ENCODE measurements around the gene POLRMT.
A peak's percentile ranks its signal among the peaks of the same experiment; 100 is the strongest.

Gene POLRMT

DNA sequence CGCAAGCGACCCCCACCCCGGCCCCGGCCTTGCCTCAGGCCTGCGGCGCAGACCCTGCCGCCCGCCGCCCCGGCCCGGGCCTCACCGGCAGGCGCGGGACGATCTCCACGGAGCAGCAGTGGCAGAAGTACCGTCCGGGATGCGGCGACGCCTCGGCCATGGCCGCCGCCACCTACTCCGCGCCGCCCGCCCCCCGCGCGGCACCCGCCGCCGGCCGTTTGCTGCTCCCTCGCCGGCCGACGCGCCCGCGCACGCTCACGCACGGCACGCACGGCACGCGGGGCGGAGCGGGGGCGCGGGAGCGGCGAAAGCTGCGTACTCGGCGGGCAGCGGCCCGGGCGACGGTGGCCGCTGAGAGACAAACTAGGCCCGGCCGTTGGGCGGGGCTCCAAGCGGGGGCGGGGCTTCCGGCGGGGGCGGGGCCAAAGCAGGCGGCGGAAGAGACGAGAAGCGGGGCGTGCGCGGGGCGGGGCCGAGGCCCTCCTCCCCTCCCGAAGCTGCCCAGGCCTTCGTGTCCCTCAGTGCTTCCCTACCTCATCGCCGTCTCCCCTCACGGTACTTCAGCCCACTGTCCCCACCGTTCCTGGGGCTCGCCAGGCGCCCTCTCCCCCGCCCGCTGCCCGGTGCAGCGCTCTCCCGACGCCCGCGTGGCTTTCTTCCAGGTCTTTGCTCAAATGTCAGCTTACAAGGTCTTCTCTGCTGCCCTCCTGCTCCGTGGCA is 29.8 kb upstream of the POLRMT start, which contains the start of gene RNF126:
Gene RNF126, minus strand, starts transcription at position 253 of the 720 bp plus-strand sequence. Its CDS starts 93 bp downstream, at position 160.
- DNase-seq (ENCODE audit: low read depth, low spot score), result peak; percentile 94

- peak; percentile 60 for DNase-seq (ENCODE audit: low read depth, low spot score)
Observed at GRCh38 chr19:662207-662961, 29.0 kb upstream of the POLRMT start.

DNA sequence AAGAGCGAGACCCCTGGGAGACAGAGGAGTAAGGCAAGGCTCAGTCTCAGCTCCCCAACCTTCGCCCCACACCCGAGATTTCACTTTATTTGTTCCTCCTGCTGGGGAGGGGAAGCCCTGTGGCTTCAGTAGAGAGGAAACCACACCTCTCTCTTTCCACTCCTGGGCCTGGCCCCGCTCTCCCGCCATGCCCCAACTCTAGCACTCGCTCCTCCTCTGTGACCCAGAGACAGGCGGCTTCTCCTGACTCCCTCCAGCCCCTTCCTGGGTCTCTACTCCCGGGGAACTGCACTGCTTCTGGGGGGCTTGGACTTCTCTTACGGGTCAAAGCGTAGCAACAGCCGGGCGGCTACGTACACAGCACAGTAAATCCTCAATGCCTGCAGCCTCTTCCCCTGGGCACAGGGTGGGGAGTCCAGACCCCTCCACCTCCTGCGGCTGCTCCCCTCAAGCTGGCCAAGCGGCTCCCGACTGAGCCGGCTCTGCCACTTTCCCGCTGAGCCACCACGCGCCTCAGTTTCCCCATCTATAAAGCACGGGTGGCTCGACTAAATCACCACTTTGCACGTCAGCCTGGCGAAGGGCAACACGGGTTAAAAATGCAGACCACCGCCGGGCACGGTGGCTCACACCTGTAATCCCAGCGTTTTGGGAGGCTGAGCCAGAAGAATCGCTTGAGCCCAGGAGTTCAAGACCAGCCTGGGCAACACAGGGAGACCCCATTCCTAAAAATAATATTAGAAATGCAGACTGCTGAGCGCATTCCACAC is 28.3 kb upstream of the POLRMT start:
- no peak for DNase-seq (ENCODE audit: low read depth, low spot score)

DNA sequence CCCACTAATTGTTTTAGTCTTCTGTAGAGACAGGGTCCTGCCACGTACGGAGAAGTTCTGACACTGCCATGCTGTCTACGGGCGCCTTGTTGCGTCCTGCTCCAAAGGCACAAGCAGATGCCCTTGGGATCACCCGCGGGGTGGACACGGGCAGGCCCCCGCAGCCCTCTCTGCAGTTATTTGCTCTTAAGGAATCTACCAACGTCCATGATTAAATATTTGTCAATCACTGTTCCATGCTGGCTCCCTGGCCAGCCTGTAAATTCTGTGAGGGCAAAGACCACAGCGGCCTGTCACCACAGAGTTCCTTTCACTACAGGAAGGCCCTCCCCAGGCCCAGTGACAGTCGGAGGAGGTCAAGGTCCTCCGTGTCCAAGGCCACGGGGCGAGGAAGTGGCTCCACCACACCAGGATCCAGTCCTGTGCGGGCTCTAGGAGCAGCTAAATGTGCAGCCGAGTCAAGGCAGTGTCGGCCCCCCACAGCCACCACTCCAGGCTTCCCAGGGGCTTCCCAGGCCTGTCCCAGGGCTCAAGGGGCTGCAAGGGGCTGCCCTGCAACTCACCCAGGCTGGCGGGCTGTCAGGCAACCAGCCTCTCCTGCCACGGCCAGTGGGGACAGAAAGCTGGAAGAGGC is 27.6 kb upstream of the POLRMT start:
- DNase-seq (ENCODE audit: low read depth, low spot score), result no peak

GRCh38 chr19:658916-659839 is 25.8 kb upstream of the POLRMT start:
- DNase-seq (ENCODE audit: low read depth, low spot score), result no peak

- DNase-seq (ENCODE audit: low read depth, low spot score), result no peak
Observed at GRCh38 chr19:658059-658839, 24.9 kb upstream of the POLRMT start.

GRCh38 chr19:657611-658010 is 24.3 kb upstream of the POLRMT start:
- no peak for DNase-seq (ENCODE audit: low read depth, low spot score)

DNA sequence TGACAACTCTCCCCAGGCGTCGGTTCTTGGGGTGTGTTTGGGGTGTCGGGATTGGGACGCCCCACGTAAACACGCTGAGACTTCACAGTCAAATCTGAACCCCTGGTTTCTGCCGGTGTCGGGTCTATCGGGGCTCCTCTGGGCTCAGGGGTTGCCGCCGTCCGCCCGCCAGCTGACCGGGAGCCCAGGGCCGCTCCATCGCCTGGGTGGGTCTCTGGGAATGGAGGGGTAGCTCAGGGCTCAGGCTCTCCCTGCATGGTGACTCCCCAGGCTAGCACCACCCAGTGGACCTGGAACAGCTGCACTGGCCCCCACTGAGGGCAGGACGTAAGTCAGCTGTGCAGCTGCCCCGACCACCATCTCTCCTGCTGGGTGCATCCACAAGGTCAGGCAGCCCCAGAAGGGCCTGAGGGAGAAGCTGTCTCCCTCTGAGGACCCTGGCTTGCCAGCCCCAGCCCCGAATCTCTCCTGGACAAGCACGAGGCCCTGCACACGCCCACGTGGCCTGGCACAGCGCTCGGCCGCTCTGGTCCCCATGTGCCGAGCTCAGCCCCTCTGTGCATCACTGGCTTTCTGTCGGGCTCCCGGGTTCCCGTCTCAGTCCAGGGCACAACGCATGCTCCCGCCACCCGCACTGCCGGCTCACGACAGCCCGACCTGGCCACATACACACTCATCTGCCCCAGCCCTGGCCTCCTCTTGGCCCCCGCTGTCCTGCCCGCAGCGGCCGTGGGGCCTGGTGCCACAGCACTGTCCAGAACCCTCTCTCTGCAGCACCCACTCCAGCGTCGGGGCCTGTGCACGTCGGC is 23.6 kb upstream of the POLRMT start:
- no peak for DNase-seq (ENCODE audit: low read depth, low spot score)

- DNase-seq (ENCODE audit: low read depth, low spot score), result no peak
Observed at GRCh38 chr19:655691-656090, 22.4 kb upstream of the POLRMT start.

DNA sequence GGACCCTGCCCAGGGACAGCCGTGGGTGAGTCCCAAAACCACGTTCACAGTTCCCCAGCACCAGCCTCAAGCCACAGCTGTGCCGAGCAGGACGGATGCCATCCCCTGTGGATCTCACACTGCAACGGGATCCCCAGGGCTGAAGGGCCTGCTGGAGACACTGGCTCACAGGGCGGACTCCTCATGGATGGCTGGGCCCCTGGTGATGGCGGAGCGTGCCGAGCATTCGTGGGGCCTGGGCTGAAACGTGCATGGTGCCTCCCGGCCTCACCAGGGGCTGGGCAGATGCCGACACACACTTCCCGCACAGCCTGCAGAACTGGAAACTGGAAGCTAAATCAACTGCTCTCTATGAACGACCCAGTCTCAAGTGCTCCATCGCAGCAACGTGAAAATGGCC is 20.1 kb upstream of the POLRMT start:
- DNase-seq (ENCODE audit: low read depth, low spot score), result no peak

- no peak for DNase-seq (ENCODE audit: low read depth, low spot score)
Observed at GRCh38 chr19:652467-653389, 19.4 kb upstream of the POLRMT start.

DNA sequence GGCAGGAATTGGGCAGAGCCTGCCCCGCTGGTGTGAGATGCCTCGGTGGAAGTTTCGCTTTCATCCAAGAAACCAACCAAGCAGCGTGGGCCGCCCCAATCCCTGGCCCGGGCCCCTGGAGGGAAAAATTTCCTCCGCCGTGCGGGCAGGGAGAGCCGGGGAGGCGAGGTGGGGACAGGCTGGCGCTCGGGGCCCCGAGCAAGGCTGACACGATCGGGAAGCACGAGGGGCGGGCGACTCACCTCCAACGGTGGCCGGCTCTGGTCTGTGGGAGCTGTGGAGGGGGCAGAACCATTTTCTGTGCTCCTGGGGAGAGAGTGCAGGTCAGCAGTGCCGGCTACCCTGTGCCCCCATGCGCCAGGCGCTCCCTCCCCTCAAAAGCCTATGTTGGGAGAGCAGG is 18.7 kb upstream of the POLRMT start:
- no peak for DNase-seq (ENCODE audit: low read depth, low spot score)

- no peak for DNase-seq (ENCODE audit: low read depth, low spot score)
Observed at GRCh38 chr19:651114-651818, 17.9 kb upstream of the POLRMT start.

- DNase-seq (ENCODE audit: low read depth, low spot score), result no peak
Observed at GRCh38 chr19:650121-650520, 16.8 kb upstream of the POLRMT start.

- DNase-seq (ENCODE audit: low read depth, low spot score), result no peak
Observed at GRCh38 chr19:648904-649801, 15.8 kb upstream of the POLRMT start.

GRCh38 chr19:648305-648704 is 15.0 kb upstream of the POLRMT start:
- no peak for DNase-seq (ENCODE audit: low read depth, low spot score)

All from activated naive CD8-positive, alpha-beta T cell treated with anti-CD3 and anti-CD28 coated beads, Interleukin-2, amount 50 U/mL, for 16 hours (primary cell).